Trophoblast cell (in vitro differentiated cells and primary cell): ENCODE measurements around the gene PTH1R.
A peak's percentile ranks its signal among the peaks of the same experiment; 100 is the strongest.

Experiments
- DNase-seq, 2 donors: peaks; one replicate each; pipeline ENCODE4 v3.0.0-alpha.2; 2016
- H2AFZ ChIP-seq: 2 replicates; pipeline ENCODE4 v1.6.1; 2013; ENCODE audit warnings: low read length, moderate library complexity, mild to moderate bottlenecking; ENCODE audit not compliant: insufficient read depth, poor library complexity
- H2AK5ac ChIP-seq: 2 replicates; pipeline ENCODE4 v1.6.1; 2013; ENCODE audit warnings: mild to moderate bottlenecking, low read length
- H2BK120ac ChIP-seq: 2 replicates; pipeline ENCODE4 v1.6.1; 2013; ENCODE audit warnings: low read length, mild to moderate bottlenecking, moderate library complexity; ENCODE audit not compliant: insufficient read depth, poor library complexity
- H2BK12ac ChIP-seq: 2 replicates; pipeline ENCODE4 v1.6.1; 2013; ENCODE audit warnings: mild to moderate bottlenecking, low read length, moderate library complexity
- H2BK5ac ChIP-seq: 2 replicates; pipeline ENCODE4 v1.6.1; 2013; ENCODE audit warnings: low read length, low read depth, moderate library complexity, mild to moderate bottlenecking; ENCODE audit not compliant: poor library complexity
- H3K14ac ChIP-seq: 2 replicates; pipeline ENCODE4 v1.6.1; 2013; ENCODE audit warnings: mild to moderate bottlenecking, low read length
- H3K18ac ChIP-seq: 2 replicates; pipeline ENCODE4 v1.6.1; 2013; ENCODE audit warnings: mild to moderate bottlenecking, low read length
- H3K23ac ChIP-seq: 2 replicates; pipeline ENCODE4 v1.6.1; 2013; ENCODE audit warnings: low read length
- H3K27ac ChIP-seq: 2 replicates; pipeline ENCODE4 v1.5.1; 2013; ENCODE audit warnings: low read depth, mild to moderate bottlenecking, inconsistent platforms, low read length, moderate library complexity
- H3K27me3 ChIP-seq: 2 replicates; pipeline ENCODE4 v1.6.1; 2013; ENCODE audit warnings: inconsistent platforms, mild to moderate bottlenecking, low read length, moderate library complexity; ENCODE audit not compliant: insufficient read depth
- H3K36me3 ChIP-seq, 2 experiments: 1 replicate in 1 of 2; 2 replicates in 1 of 2; pipeline ENCODE4 v1.6.1; 2013; ENCODE audit warnings: low read length in 2 of 2, mild to moderate bottlenecking in 2 of 2, moderate library complexity in 1 of 2; ENCODE audit not compliant: insufficient read depth in 2 of 2, control insufficient read depth in 1 of 2
- H3K4ac ChIP-seq: 2 replicates; pipeline ENCODE4 v1.6.1; 2013; ENCODE audit warnings: low read depth, mild to moderate bottlenecking, low read length, moderate library complexity
- H3K4me1 ChIP-seq, 2 experiments: 1 replicate in 1 of 2; 2 replicates in 1 of 2; pipeline ENCODE4 v1.6.1; 2013; ENCODE audit warnings: low read length in 2 of 2, mild to moderate bottlenecking in 2 of 2, moderate library complexity in 1 of 2; ENCODE audit not compliant: insufficient read depth in 2 of 2, control insufficient read depth in 1 of 2
- H3K4me2 ChIP-seq: 2 replicates; pipeline ENCODE4 v1.6.1; 2013; ENCODE audit warnings: inconsistent platforms, mild to moderate bottlenecking, low read length, moderate library complexity
- H3K4me3 ChIP-seq: 2 replicates; pipeline ENCODE4 v1.5.1; 2013; ENCODE audit warnings: mild to moderate bottlenecking, low read depth, low read length, inconsistent platforms
- H3K79me1 ChIP-seq: one replicate; pipeline ENCODE4 v1.6.1; 2013; ENCODE audit warnings: low read length
- H3K79me2 ChIP-seq: 2 replicates; pipeline ENCODE4 v1.6.1; 2013; ENCODE audit warnings: low read length, mild to moderate bottlenecking; ENCODE audit not compliant: control insufficient read depth, insufficient read depth, poor library complexity
- H3K9ac ChIP-seq: 2 replicates; pipeline ENCODE4 v1.6.1; 2013; ENCODE audit warnings: mild to moderate bottlenecking, low read length
- H3K9me3 ChIP-seq: 2 replicates; pipeline ENCODE4 v1.6.1; 2013; ENCODE audit warnings: low read depth, mild to moderate bottlenecking, control low read depth, inconsistent platforms, low read length; ENCODE audit not compliant: insufficient read depth
- H4K12ac ChIP-seq: 2 replicates; pipeline ENCODE4 v1.6.1; 2013; ENCODE audit warnings: low read depth, mild to moderate bottlenecking, low read length, moderate library complexity
- H4K8ac ChIP-seq: 2 replicates; pipeline ENCODE4 v1.6.1; 2013; ENCODE audit warnings: low read depth, mild to moderate bottlenecking, low read length, moderate library complexity
- H4K91ac ChIP-seq: one replicate; pipeline ENCODE4 v1.6.1; 2013; ENCODE audit warnings: low read depth, mild to moderate bottlenecking, low read length, moderate library complexity
- WGBS: extraction: QIAGEN DNeasy Blood & Tissue Kit; methylation state at CpG from one replicate; pipeline ENCODE4 v1.1.7; 2013; ENCODE audit warnings: missing lambda C conversion rate; ENCODE audit not compliant: insufficient read length, insufficient coverage; ENCODE audit errors: extremely low coverage; 5-methylcytosine and 5-hydroxymethylcytosine counted together

Gene PTH1R

GRCh38 chr3:46881596-46882376, 4.3 kb downstream of the PTH1R start:
- peak in 1 of 2 donors; percentile 26 for DNase-seq
- peaks cover 13% of the 10 kb centered on the region for H3K27me3 ChIP-seq
- H3K36me3 ChIP-seq, result no peaks in the 10 kb centered on the region
- peaks cover 30 to 44% of the 10 kb centered on the region in 2 experiments for H3K4me1 ChIP-seq
- H3K79me2 ChIP-seq, result peaks cover 2% of the 10 kb centered on the region
- H3K23ac ChIP-seq, result no peak overlapping the region
- peaks cover 3% of the 10 kb centered on the region for H3K9me3 ChIP-seq
- H2BK5ac ChIP-seq, result peak overlapping the region; percentile 17
- peak overlapping the region; percentile 22 for H2BK120ac ChIP-seq
- peaks cover 11% of the 10 kb centered on the region for H3K79me1 ChIP-seq
- H3K14ac ChIP-seq, result no peak overlapping the region
- WGBS, result no CpG with 5 or more reads among the region's 83 CpGs
- H3K27ac ChIP-seq, result peak overlapping the region; percentile 28
- H2AFZ ChIP-seq, result no peak overlapping the region
- peak overlapping the region; percentile 55 for H4K8ac ChIP-seq
- peak overlapping the region; percentile 42 for H2BK12ac ChIP-seq
- H3K18ac ChIP-seq, result peak overlapping the region; percentile 25
- no peak overlapping the region for H3K4ac ChIP-seq
- H2AK5ac ChIP-seq, result no peak overlapping the region
- peak overlapping the region; percentile 71 for H4K91ac ChIP-seq
- H4K12ac ChIP-seq, result no peak overlapping the region
- H3K4me2 ChIP-seq, result peak overlapping the region; percentile 72
- peak overlapping the region; percentile 66 for H3K4me3 ChIP-seq
- peak overlapping the region; percentile 11 for H3K9ac ChIP-seq

GRCh38 chr3:46882377-46883053, 5.0 kb downstream of the PTH1R start:
- no peak overlapping the region for H2BK5ac ChIP-seq

GRCh38 chr3:46883054-46883829, 5.7 kb downstream of the PTH1R start:
- Histone ChIP-seq H2BK120ac (no peak overlapping the region), H3K14ac (peak overlapping the region; percentile 66), H3K23ac (no peak overlapping the region), H2BK5ac (no peak overlapping the region), H3K9ac (no peak overlapping the region), H3K27ac (no peak overlapping the region), H3K4me1 (peaks cover 16 to 29% of the 10 kb centered on the region in 2 experiments), H3K27me3 (peaks cover 13% of the 10 kb centered on the region), H4K91ac (peak overlapping the region; percentile 71), H3K79me1 (peaks cover 5% of the 10 kb centered on the region), H3K4me2 (peak overlapping the region; percentile 74), H2BK12ac (no peak overlapping the region), H2AFZ (peak overlapping the region; percentile 45), H2AK5ac (no peak overlapping the region), H3K79me2 (peaks cover 2% of the 10 kb centered on the region), H4K12ac (peak overlapping the region; percentile 59), H3K18ac (peak overlapping the region; percentile 77), H4K8ac (no peak overlapping the region), H3K4ac (peak overlapping the region; percentile 33), H3K36me3 (no peaks in the 10 kb centered on the region), H3K4me3 (peak overlapping the region; percentile 69), H3K9me3 (peaks cover 3% of the 10 kb centered on the region)
- peak in 1 of 2 donors; percentile 40 for DNase-seq
- no CpG with 5 or more reads among the region's 78 CpGs for WGBS

More at GRCh38 chr3:46882377-46883053, 5.0 kb downstream of the PTH1R start:
- no CpG with 5 or more reads among the region's 72 CpGs for WGBS
- peak overlapping the region; percentile 66 for H3K4me3 ChIP-seq
- H2BK12ac ChIP-seq, result no peak overlapping the region
- H3K9ac ChIP-seq, result peak overlapping the region; percentile 54
- peak overlapping the region; percentile 28 for H3K27ac ChIP-seq
- no peak overlapping the region for H3K18ac ChIP-seq
- peaks cover 9% of the 10 kb centered on the region for H3K79me1 ChIP-seq
- peaks cover 23 to 36% of the 10 kb centered on the region in 2 experiments for H3K4me1 ChIP-seq
- H2BK120ac ChIP-seq, result no peak overlapping the region
- H3K4ac ChIP-seq, result no peak overlapping the region
- H3K14ac ChIP-seq, result peak overlapping the region; percentile 34
- peaks cover 2% of the 10 kb centered on the region for H3K79me2 ChIP-seq
- peak in 1 of 2 donors; percentile 35 for DNase-seq
- no peak overlapping the region for H2AK5ac ChIP-seq
- H4K91ac ChIP-seq, result peak overlapping the region; percentile 71
- H3K27me3 ChIP-seq, result peaks cover 13% of the 10 kb centered on the region
- peak overlapping the region; percentile 64 for H4K12ac ChIP-seq
- H3K9me3 ChIP-seq, result peaks cover 3% of the 10 kb centered on the region
- H2AFZ ChIP-seq, result peak overlapping the region; percentile 78
- no peaks in the 10 kb centered on the region for H3K36me3 ChIP-seq
- H3K23ac ChIP-seq, result no peak overlapping the region
- H3K4me2 ChIP-seq, result peak overlapping the region; percentile 72
- peak overlapping the region; percentile 77 for H4K8ac ChIP-seq

GRCh38 chr3:46883830-46884185, 6.3 kb downstream of the PTH1R start:
- Histone ChIP-seq H3K9me3 (peaks cover 3% of the 10 kb centered on the region), H3K36me3 (no peaks in the 10 kb centered on the region), H3K23ac (no peak overlapping the region), H4K12ac (no peak overlapping the region), H3K79me2 (peaks cover 2% of the 10 kb centered on the region), H3K79me1 (peaks cover 5% of the 10 kb centered on the region), H3K14ac (peak overlapping the region; percentile 66), H4K91ac (no peak overlapping the region), H2BK12ac (no peak overlapping the region), H4K8ac (no peak overlapping the region), H2AK5ac (no peak overlapping the region), H2BK120ac (no peak overlapping the region), H3K4me1 (peaks cover 11 to 23% of the 10 kb centered on the region in 2 experiments), H2BK5ac (no peak overlapping the region), H3K4ac (no peak overlapping the region), H3K18ac (peak overlapping the region; percentile 77), H3K27ac (no peak overlapping the region), H2AFZ (no peak overlapping the region), H3K4me3 (peak overlapping the region; percentile 69), H3K9ac (no peak overlapping the region), H3K27me3 (peaks cover 13% of the 10 kb centered on the region), H3K4me2 (peak overlapping the region; percentile 74)
- no CpG with 5 or more reads among the region's 4 CpGs for WGBS
- no peak for DNase-seq
